HEK293 (cell line): ENCODE data around the gene SHISAL2B.
A peak's percentile ranks its signal among the peaks of the same experiment; 100 is the strongest.
"Not testable (repeated sequence)": the region's sequence is repeated elsewhere in the genome, so short reads cannot be mapped to it uniquely, and the experiment has no call there.

Source experiments
- CTCF ChIA-PET: fragments of 350-600 bp; formaldehyde crosslinking; extraction: SDS; loops from one replicate; lab custom pipeline; 2021; ENCODE audit warnings: antibody characterized with exemption; lab: Yijun Ruan, JAX
- POLR2A ChIA-PET: fragments of 300-600 bp; formaldehyde crosslinking; extraction: SDS; loops from one replicate; lab custom pipeline; 2020; ENCODE audit warnings: antibody characterized with exemption, inconsistent platforms; lab: Yijun Ruan, JAX
- H3K27ac ChIP-seq: fragments of 200-500 bp; sonication (Bioruptor generic); 2 replicates; pipeline ENCODE4 v1.5.1; 2014; ENCODE audit warnings: low read depth, low read length, control low read depth, inconsistent platforms; ENCODE audit errors: extremely low read depth
- H3K36me3 ChIP-seq, 2 experiments: fragments of 200-500 bp in 1 of 2; sonication (Bioruptor generic) in 1 of 2; 1 replicate in 1 of 2; 2 replicates in 1 of 2; pipeline ENCODE4 v1.5.1; 2014 to 2017; ENCODE audit warnings: inconsistent platforms in 2 of 2, low read length in 2 of 2; ENCODE audit not compliant: control insufficient read depth in 2 of 2, insufficient read depth in 1 of 2
- H3K4me1 ChIP-seq: fragments of 200-500 bp; sonication (Bioruptor generic); 2 replicates; pipeline ENCODE4 v1.5.1; 2014; ENCODE audit warnings: mild to moderate bottlenecking, low read length, inconsistent platforms; ENCODE audit not compliant: control insufficient read depth, insufficient read depth
- H3K4me3 ChIP-seq: 2 replicates; pipeline ENCODE4 v1.5.1; 2011; ENCODE audit warnings: low read depth, mild to moderate bottlenecking, control low read depth, low read length, moderate library complexity
- H3K9me3 ChIP-seq: fragments of 200-500 bp; sonication (Bioruptor generic); 2 replicates; pipeline ENCODE4 v1.5.1; 2014; ENCODE audit warnings: low read depth, low read length, inconsistent platforms; ENCODE audit not compliant: control insufficient read depth, insufficient read depth
- BCL11A ChIP-seq: fragments of 450-650 bp; formaldehyde crosslinking; IDR thresholded peaks from 2 replicates; pipeline ENCODE4 v1.5.1; 2016; ENCODE audit warnings: low read depth, missing biosample characterization, missing genetic modification characterization
- EGR2 ChIP-seq: fragments of 450-650 bp; formaldehyde crosslinking; IDR thresholded peaks from 2 replicates; pipeline ENCODE4 v1.5.1; 2016; ENCODE audit warnings: low read depth, missing biosample characterization, missing genetic modification characterization
- GLI4 ChIP-seq: fragments of 450-650 bp; formaldehyde crosslinking; IDR thresholded peaks from 2 replicates; pipeline ENCODE4 v1.5.1; 2016; ENCODE audit warnings: missing biosample characterization, missing genetic modification characterization
- GLIS1 ChIP-seq: fragments of 450-650 bp; formaldehyde crosslinking; IDR thresholded peaks from 2 replicates; pipeline ENCODE4 v1.5.1; 2016; ENCODE audit warnings: missing biosample characterization, missing genetic modification characterization
- HOXC10 ChIP-seq: sonication (generic); formaldehyde crosslinking; IDR thresholded peaks from 2 replicates; pipeline ENCODE4 v1.8.1; 2023; ENCODE audit warnings: mild to moderate bottlenecking, missing genetic modification reagents
- KLF1 ChIP-seq: fragments of 450-650 bp; formaldehyde crosslinking; IDR thresholded peaks from 2 replicates; pipeline ENCODE4 v1.5.1; 2016; ENCODE audit warnings: missing biosample characterization, missing genetic modification characterization
- KLF7 ChIP-seq: fragments of 450-650 bp; formaldehyde crosslinking; IDR thresholded peaks from 2 replicates; pipeline ENCODE4 v1.5.1; 2016; ENCODE audit warnings: missing biosample characterization, missing genetic modification characterization, borderline replicate concordance
- REPIN1 ChIP-seq: fragments of 450-650 bp; formaldehyde crosslinking; IDR thresholded peaks from 2 replicates; pipeline ENCODE4 v1.5.1; 2017; ENCODE audit warnings: missing biosample characterization, missing genetic modification characterization, low read depth
- SP2 ChIP-seq: fragments of 450-650 bp; formaldehyde crosslinking; IDR thresholded peaks from 2 replicates; pipeline ENCODE4 v1.5.1; 2016; ENCODE audit warnings: missing biosample characterization, missing genetic modification characterization
- TCF7L2 ChIP-seq: IDR thresholded peaks from 2 replicates; pipeline ENCODE4 v1.6.1; 2011; ENCODE audit warnings: low read depth, mild to moderate bottlenecking, inconsistent platforms, low read length, moderate library complexity, borderline replicate concordance
- YY1 ChIP-seq: fragments of 450-650 bp; formaldehyde crosslinking; IDR thresholded peaks from 2 replicates; pipeline ENCODE4 v1.5.1; 2018; ENCODE audit warnings: missing biosample characterization, missing genetic modification characterization
- ZBTB20 ChIP-seq: fragments of 450-650 bp; formaldehyde crosslinking; IDR thresholded peaks from 2 replicates; pipeline ENCODE4 v1.5.1; 2016; ENCODE audit warnings: missing biosample characterization, missing genetic modification characterization
- ZBTB21 ChIP-seq: fragments of 450-650 bp; formaldehyde crosslinking; IDR thresholded peaks from 2 replicates; pipeline ENCODE4 v1.5.1; 2017; ENCODE audit warnings: missing biosample characterization, missing genetic modification characterization
- ZFHX2 ChIP-seq: fragments of 450-650 bp; formaldehyde crosslinking; conservative IDR thresholded peaks from 2 replicates; pipeline ENCODE4 v1.5.1; 2016; ENCODE audit warnings: missing biosample characterization, missing genetic modification characterization
- ZFP69B ChIP-seq: fragments of 450-650 bp; formaldehyde crosslinking; IDR thresholded peaks from 2 replicates; pipeline ENCODE4 v1.5.1; 2016; ENCODE audit warnings: missing biosample characterization, missing genetic modification characterization
- ZNF121 ChIP-seq: fragments of 450-650 bp; formaldehyde crosslinking; IDR thresholded peaks from 2 replicates; pipeline ENCODE4 v1.5.1; 2016; ENCODE audit warnings: missing biosample characterization, missing genetic modification characterization
- ZNF175 ChIP-seq: fragments of 450-650 bp; formaldehyde crosslinking; IDR thresholded peaks from 2 replicates; pipeline ENCODE4 v1.5.1; 2016; ENCODE audit warnings: missing biosample characterization, missing genetic modification characterization
- ZNF214 ChIP-seq: fragments of 450-650 bp; formaldehyde crosslinking; IDR thresholded peaks from 2 replicates; pipeline ENCODE4 v1.5.1; 2017; ENCODE audit warnings: missing biosample characterization, mild to moderate bottlenecking, missing genetic modification characterization, borderline replicate concordance
- ZNF23 ChIP-seq: fragments of 450-650 bp; formaldehyde crosslinking; IDR thresholded peaks from 2 replicates; pipeline ENCODE4 v1.5.1; 2016; ENCODE audit warnings: missing biosample characterization, missing genetic modification characterization, borderline replicate concordance
- ZNF248 ChIP-seq: fragments of 450-650 bp; formaldehyde crosslinking; IDR thresholded peaks from 2 replicates; pipeline ENCODE4 v1.5.1; 2017; ENCODE audit warnings: missing biosample characterization, missing genetic modification characterization
- ZNF341 ChIP-seq: fragments of 450-650 bp; formaldehyde crosslinking; IDR thresholded peaks from 2 replicates; pipeline ENCODE4; 2016; ENCODE audit warnings: low read depth, missing biosample characterization, missing genetic modification characterization
- ZNF600 ChIP-seq: fragments of 450-650 bp; formaldehyde crosslinking; IDR thresholded peaks from 2 replicates; pipeline ENCODE4 v1.5.1; 2016; ENCODE audit warnings: missing biosample characterization, missing genetic modification characterization
- ZNF624 ChIP-seq: fragments of 450-650 bp; formaldehyde crosslinking; IDR thresholded peaks from 2 replicates; pipeline ENCODE4 v1.5.1; 2017; ENCODE audit warnings: missing biosample characterization, missing genetic modification characterization
- ZNF658 ChIP-seq: fragments of 450-650 bp; formaldehyde crosslinking; IDR thresholded peaks from 2 replicates; pipeline ENCODE4; 2016; ENCODE audit warnings: missing biosample characterization, missing genetic modification characterization
- ZNF792 ChIP-seq: fragments of 450-650 bp; formaldehyde crosslinking; IDR thresholded peaks from 2 replicates; pipeline ENCODE4 v1.5.1; 2016; ENCODE audit warnings: missing biosample characterization, missing genetic modification characterization
- ZXDB ChIP-seq: fragments of 450-650 bp; formaldehyde crosslinking; IDR thresholded peaks from 2 replicates; pipeline ENCODE4 v1.5.1; 2016; ENCODE audit warnings: missing biosample characterization, missing genetic modification characterization
- TF ChIP-seq, protein P1 (sequence below): fragments of 450-650 bp; formaldehyde crosslinking; IDR thresholded peaks from 2 replicates; pipeline ENCODE4 v1.5.1; 2016; ENCODE audit warnings: missing biosample characterization, missing genetic modification characterization, borderline replicate concordance
- TF ChIP-seq, protein P2 (sequence below): fragments of 450-650 bp; formaldehyde crosslinking; IDR thresholded peaks from 2 replicates; pipeline ENCODE4 v1.5.1; 2016; ENCODE audit warnings: missing biosample characterization, missing genetic modification characterization

SHISAL2B gene

GRCh38 chr5:64707191-64707590, 16.9 kb downstream of the SHISAL2B start:
- ChIA-PET CTCF (no interaction called here), POLR2A (interaction anchor here (1.2 kb wide), 1 partner anchor 16 kb away, joined by 3 read pairs; no protein-coding TSS in a partner anchor)
- no peak for TF ChIP-seq ZBTB20 (tag by site-specific recombination)
- TF ChIP-seq REPIN1 (tag by site-specific recombination) = no peak
- TF ChIP-seq ZNF341 (tag by site-specific recombination) = no peak
- no peak for TF ChIP-seq ZNF121 (tag by site-specific recombination)
- Histone ChIP-seq H3K27ac (no peak overlapping the region), H3K4me3 (no peak overlapping the region), H3K9me3 (no peaks in the 10 kb centered on the region), H3K4me1 (peaks cover 3% of the 10 kb centered on the region; the same call in 1 of the 2 replicates), H3K36me3 (no peaks in the 10 kb centered on the region)

- H3K27ac ChIP-seq, H3K36me3 ChIP-seq, CTCF ChIA-PET, H3K9me3 ChIP-seq, H3K4me3 ChIP-seq, H3K4me1 ChIP-seq, POLR2A ChIA-PET: not testable (repeated sequence)
- TF ChIP-seq ZFP69B (0 out of 2 replicates have a peak, but pooled peaks have one; percentile 16), ZFHX2 (tag by site-specific recombination) (peak; percentile 38), YY1 (tag by site-specific recombination) (peak; percentile 50), EGR2 (peak; percentile 79), ZNF341 (tag by site-specific recombination) (peak; percentile 17; the same call in 1 of the 2 replicates)
Observed at GRCh38 chr5:64714495-64714894, 24.2 kb downstream of the SHISAL2B start.

DNA sequence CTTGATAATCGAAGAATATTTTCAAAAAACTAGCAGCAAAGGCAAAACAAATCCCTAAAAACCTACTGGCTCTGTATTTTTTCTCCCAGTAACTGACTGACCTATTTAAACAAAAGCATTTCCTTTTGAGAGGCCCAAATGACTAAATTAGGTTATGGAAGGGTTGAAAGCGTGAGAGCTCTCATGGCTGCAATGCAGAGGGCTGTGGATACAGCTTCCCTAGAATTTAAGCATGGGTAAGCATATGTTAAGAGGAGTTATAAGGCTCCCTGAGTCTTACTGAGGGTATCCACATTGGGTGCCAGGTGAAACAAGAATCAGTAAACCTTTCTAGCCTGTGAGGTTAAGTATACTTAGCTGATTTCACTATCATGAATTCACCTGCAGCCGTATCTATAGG, 32.3 kb downstream of the SHISAL2B start:
- peaks cover 14 to 24% of the 10 kb centered on the region in 2 experiments for H3K36me3 ChIP-seq
- H3K27ac ChIP-seq = no peak overlapping the region

GRCh38 chr5:64727150-64727549, 36.8 kb downstream of the SHISAL2B start:
- no peak for TF ChIP-seq TCF7L2
- TF ChIP-seq BCL11A (tag by site-specific recombination) = no peak
- no peak for TF ChIP-seq ZNF175 (tag by site-specific recombination)
- no peak for TF ChIP-seq ZNF792 (tag by site-specific recombination)
- TF ChIP-seq, protein P1, sequence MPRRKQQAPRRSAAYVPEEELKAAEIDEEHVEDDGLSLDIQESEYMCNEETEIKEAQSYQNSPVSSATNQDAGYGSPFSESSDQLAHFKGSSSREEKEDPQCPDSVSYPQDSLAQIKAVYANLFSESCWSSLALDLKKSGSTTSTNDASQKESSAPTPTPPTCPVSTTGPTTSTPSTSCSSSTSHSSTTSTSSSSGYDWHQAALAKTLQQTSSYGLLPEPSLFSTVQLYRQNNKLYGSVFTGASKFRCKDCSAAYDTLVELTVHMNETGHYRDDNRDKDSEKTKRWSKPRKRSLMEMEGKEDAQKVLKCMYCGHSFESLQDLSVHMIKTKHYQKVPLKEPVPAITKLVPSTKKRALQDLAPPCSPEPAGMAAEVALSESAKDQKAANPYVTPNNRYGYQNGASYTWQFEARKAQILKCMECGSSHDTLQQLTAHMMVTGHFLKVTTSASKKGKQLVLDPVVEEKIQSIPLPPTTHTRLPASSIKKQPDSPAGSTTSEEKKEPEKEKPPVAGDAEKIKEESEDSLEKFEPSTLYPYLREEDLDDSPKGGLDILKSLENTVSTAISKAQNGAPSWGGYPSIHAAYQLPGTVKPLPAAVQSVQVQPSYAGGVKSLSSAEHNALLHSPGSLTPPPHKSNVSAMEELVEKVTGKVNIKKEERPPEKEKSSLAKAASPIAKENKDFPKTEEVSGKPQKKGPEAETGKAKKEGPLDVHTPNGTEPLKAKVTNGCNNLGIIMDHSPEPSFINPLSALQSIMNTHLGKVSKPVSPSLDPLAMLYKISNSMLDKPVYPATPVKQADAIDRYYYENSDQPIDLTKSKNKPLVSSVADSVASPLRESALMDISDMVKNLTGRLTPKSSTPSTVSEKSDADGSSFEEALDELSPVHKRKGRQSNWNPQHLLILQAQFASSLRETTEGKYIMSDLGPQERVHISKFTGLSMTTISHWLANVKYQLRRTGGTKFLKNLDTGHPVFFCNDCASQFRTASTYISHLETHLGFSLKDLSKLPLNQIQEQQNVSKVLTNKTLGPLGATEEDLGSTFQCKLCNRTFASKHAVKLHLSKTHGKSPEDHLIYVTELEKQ (tag by site-specific recombination) = no peak
- no peak for TF ChIP-seq ZNF214 (tag by site-specific recombination)
- TF ChIP-seq, protein P2, sequence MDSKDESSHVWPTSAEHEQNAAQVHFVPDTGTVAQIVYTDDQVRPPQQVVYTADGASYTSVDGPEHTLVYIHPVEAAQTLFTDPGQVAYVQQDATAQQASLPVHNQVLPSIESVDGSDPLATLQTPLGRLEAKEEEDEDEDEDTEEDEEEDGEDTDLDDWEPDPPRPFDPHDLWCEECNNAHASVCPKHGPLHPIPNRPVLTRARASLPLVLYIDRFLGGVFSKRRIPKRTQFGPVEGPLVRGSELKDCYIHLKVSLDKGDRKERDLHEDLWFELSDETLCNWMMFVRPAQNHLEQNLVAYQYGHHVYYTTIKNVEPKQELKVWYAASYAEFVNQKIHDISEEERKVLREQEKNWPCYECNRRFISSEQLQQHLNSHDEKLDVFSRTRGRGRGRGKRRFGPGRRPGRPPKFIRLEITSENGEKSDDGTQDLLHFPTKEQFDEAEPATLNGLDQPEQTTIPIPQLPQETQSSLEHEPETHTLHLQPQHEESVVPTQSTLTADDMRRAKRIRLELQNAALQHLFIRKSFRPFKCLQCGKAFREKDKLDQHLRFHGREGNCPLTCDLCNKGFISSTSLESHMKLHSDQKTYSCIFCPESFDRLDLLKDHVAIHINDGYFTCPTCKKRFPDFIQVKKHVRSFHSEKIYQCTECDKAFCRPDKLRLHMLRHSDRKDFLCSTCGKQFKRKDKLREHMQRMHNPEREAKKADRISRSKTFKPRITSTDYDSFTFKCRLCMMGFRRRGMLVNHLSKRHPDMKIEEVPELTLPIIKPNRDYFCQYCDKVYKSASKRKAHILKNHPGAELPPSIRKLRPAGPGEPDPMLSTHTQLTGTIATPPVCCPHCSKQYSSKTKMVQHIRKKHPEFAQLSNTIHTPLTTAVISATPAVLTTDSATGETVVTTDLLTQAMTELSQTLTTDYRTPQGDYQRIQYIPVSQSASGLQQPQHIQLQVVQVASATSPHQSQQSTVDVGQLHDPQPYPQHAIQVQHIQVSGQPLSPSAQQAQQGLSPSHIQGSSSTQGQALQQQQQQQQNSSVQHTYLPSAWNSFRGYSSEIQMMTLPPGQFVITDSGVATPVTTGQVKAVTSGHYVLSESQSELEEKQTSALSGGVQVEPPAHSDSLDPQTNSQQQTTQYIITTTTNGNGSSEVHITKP = no peak
- Histone ChIP-seq H3K9me3 (no peaks in the 10 kb centered on the region), H3K27ac (no peak overlapping the region), H3K36me3 (peaks cover 18 to 23% of the 10 kb centered on the region in 2 experiments), H3K4me3 (no peak overlapping the region), H3K4me1 (peaks cover 4% of the 10 kb centered on the region; the same call in 1 of the 2 replicates)
- ChIA-PET POLR2A (no interaction called here), CTCF (interaction anchor here (0.7 to 1.2 kb wide), 2 partner anchors 8 to 797 kb away, joined by 3 to 5 read pairs; no protein-coding TSS in a partner anchor)

More for the DNA sequence above, 32.3 kb downstream of the SHISAL2B start:
- POLR2A ChIA-PET = no interaction called here
- CTCF ChIA-PET = interaction anchor here (1.0 kb wide), 1 partner anchor 62 kb away, joined by 3 read pairs; no protein-coding TSS in a partner anchor
- TF ChIP-seq GLIS1 (tag by site-specific recombination) (no peak), ZNF624 (tag by site-specific recombination) (no peak), SP2 (tag by site-specific recombination) (no peak), HOXC10 (no peak), ZBTB20 (tag by site-specific recombination) (no peak), KLF7 (tag by site-specific recombination) (no peak), ZBTB21 (tag by site-specific recombination) (no peak), ZNF23 (tag by site-specific recombination) (no peak), TCF7L2 (no peak), ZNF248 (tag by site-specific recombination) (no peak), ZNF658 (tag by site-specific recombination) (no peak), KLF1 (tag by site-specific recombination) (no peak), ZXDB (tag by site-specific recombination) (no peak), GLI4 (tag by site-specific recombination) (no peak), ZNF600 (tag by site-specific recombination) (no peak)
- TF ChIP-seq, all 188 proteins: peak for 0
- Histone ChIP-seq H3K4me1 (no peaks in the 10 kb centered on the region), H3K4me3 (no peak overlapping the region), H3K9me3 (no peaks in the 10 kb centered on the region)
